ENCODE measurements around the gene GPC5.

Gene GPC5

GRCh38 chr13:91621161-91621560 is 222.7 kb downstream of the GPC5 start:
- no peak for TF ChIP-seq CTCF (IDR thresholded peaks at IDR 0.05)
- no peak overlapping the region for H3K27ac ChIP-seq
- no peaks in the 10 kb centered on the region for H3K36me3 ChIP-seq
- H3K4me1 ChIP-seq = no peaks in the 10 kb centered on the region
- DNase-seq = no peak
- H3K9me3 ChIP-seq = no peaks in the 10 kb centered on the region
- H3K4me3 ChIP-seq = no peak overlapping the region
- no peaks in the 10 kb centered on the region for H3K27me3 ChIP-seq
- intact Hi-C loops (cut with DNase I; ENCODE audit: low total_unique reads) = no loop called here

- no peaks in the 10 kb centered on the region for H3K27me3 ChIP-seq
- intact Hi-C loops (cut with DNase I; ENCODE audit: low total_unique reads) = no loop called here
- TF ChIP-seq CTCF (IDR thresholded peaks at IDR 0.05) = no peak
- H3K4me3 ChIP-seq = no peak overlapping the region
- H3K36me3 ChIP-seq = no peaks in the 10 kb centered on the region
- H3K4me1 ChIP-seq = no peaks in the 10 kb centered on the region
- no peak for DNase-seq
- no peak overlapping the region for H3K27ac ChIP-seq
- H3K9me3 ChIP-seq = no peaks in the 10 kb centered on the region
Measured at GRCh38 chr13:91621963-91622362, 223.5 kb downstream of the GPC5 start.

- no peak overlapping the region for H3K27ac ChIP-seq
- intact Hi-C loops (cut with DNase I; ENCODE audit: low total_unique reads) = no loop called here
- H3K4me1 ChIP-seq = no peaks in the 10 kb centered on the region
- H3K4me3 ChIP-seq = no peak overlapping the region
- no peak for DNase-seq
- H3K36me3 ChIP-seq = no peaks in the 10 kb centered on the region
- no peaks in the 10 kb centered on the region for H3K27me3 ChIP-seq
- no peak for TF ChIP-seq CTCF (IDR thresholded peaks at IDR 0.05)
- H3K9me3 ChIP-seq = no peaks in the 10 kb centered on the region
Measured at GRCh38 chr13:91622778-91623550, 224.5 kb downstream of the GPC5 start.

GRCh38 chr13:91627952-91628739 is 229.7 kb downstream of the GPC5 start:
- Histone ChIP-seq H3K4me1 (no peaks in the 10 kb centered on the region), H3K36me3 (no peaks in the 10 kb centered on the region), H3K9me3 (no peaks in the 10 kb centered on the region), H3K27me3 (no peaks in the 10 kb centered on the region), H3K27ac (no peak overlapping the region), H3K4me3 (no peak overlapping the region)
- DNase-seq = no peak
- TF ChIP-seq CTCF (IDR thresholded peaks at IDR 0.05) = no peak
- intact Hi-C loops (cut with DNase I; ENCODE audit: low total_unique reads) = no loop called here

GRCh38 chr13:91630946-91631345 is 232.5 kb downstream of the GPC5 start:
- H3K36me3 ChIP-seq = no peaks in the 10 kb centered on the region
- no peak for DNase-seq
- no peak for TF ChIP-seq CTCF (IDR thresholded peaks at IDR 0.05)
- no peaks in the 10 kb centered on the region for H3K9me3 ChIP-seq
- H3K4me1 ChIP-seq = no peaks in the 10 kb centered on the region
- intact Hi-C loops (cut with DNase I; ENCODE audit: low total_unique reads) = no loop called here
- no peaks in the 10 kb centered on the region for H3K27me3 ChIP-seq
- no peak overlapping the region for H3K27ac ChIP-seq
- H3K4me3 ChIP-seq = no peak overlapping the region

Measured in tibial artery (tissue), 4 donors.